ENCODE results near the gene MACF1. TPM values are rescaled to one million over a fixed set of nuclear protein-coding genes. Genes with fewer than 3 reads are reported as not detected.
A peak's percentile ranks its signal among the peaks of the same experiment; 100 is the strongest.

The MACF1 gene
- total RNA-seq, 1 experiment from 2014 or later: 190 TPM

DNA sequence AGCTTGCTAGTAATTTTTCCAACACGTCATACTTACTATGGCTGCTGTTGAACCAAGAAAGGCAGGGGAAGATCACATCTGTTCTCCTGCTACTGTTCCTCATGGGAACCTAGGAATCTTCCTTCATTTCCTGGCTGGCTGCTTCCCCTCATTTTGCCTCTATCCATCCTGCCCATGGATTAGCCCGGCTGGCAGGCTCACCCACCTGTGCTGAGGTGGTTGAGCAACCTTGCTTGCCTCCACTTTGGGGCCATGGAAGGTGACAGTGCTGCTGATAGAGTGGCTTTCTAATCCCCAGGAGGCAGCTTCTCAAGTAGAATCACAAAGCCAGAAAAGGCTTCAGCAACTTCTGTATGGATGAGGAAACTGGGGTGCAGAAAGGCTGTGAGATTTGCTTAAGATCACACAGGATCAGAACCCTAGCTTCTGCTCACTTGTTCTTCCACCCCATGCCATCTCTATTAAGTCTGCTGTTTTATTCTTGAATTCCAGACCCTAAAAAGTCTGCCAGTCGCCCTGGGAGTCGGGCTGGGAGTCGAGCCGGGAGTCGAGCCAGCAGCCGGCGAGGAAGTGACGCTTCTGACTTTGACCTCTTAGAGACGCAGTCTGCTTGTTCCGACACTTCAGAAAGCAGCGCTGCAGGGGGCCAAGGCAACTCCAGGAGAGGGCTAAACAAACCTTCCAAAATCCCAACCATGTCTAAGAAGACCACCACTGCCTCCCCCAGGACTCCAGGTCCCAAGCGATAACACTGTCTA lies 280.7 kb downstream of the MACF1 start:
- Histone ChIP-seq H3K14ac (ENCODE audit: insufficient read depth, low read length) (no peak overlapping the region), H4K5ac (ENCODE audit: insufficient read length, low read depth, low read length) (no peak overlapping the region)

More for the DNA sequence above, 280.7 kb downstream of the MACF1 start:
- H3K56ac ChIP-seq (ENCODE audit: insufficient read length, low read depth, low read length): no peak overlapping the region
- no peak overlapping the region for H2AK5ac ChIP-seq (ENCODE audit: insufficient read length, low read length)
- no peaks in the 10 kb centered on the region for H3K79me2 ChIP-seq (ENCODE audit: insufficient read depth, low read length)
- H3K79me1 ChIP-seq (ENCODE audit: insufficient read depth, low read depth, low read length, poor library complexity, severe bottlenecking): no peaks in the 10 kb centered on the region
- WGBS (ENCODE audit: extremely low coverage, insufficient read length, low lambda C conversion rate): no CpG with 5 or more reads among the region's 14 CpGs
- H3K4me1 Mint-ChIP-seq: peaks cover under 1% of the 10 kb centered on the region in 2 experiments; a peak in 3 of 4 replicates
- H3K36me3 Mint-ChIP-seq (ENCODE audit: insufficient read depth in 1 of 3, low read depth in 3 of 3): peaks cover 31 to 63% (median 53%) of the 10 kb centered on the region in 3 experiments; a peak in 6 of 7 replicates
- no peak overlapping the region for H4K8ac ChIP-seq (replicated peaks; ENCODE audit: insufficient read length, low read depth, low read length)
- H3K4me1 ChIP-seq (ENCODE audit: insufficient read depth, low read length): no peaks in the 10 kb centered on the region
- H3K4me2 ChIP-seq (ENCODE audit: insufficient read depth, insufficient read length, low read length): no peak overlapping the region
- H2BK120ac ChIP-seq (ENCODE audit: low read depth, low read length, poor library complexity, severe bottlenecking): no peak overlapping the region
- H3K18ac ChIP-seq (ENCODE audit: insufficient read length, low read depth, low read length): no peak overlapping the region
- peak overlapping the region in 1 of 3 experiments; percentile 75; a peak in 1 of 7 replicates for H3K27ac Mint-ChIP-seq
- peaks cover under 1% of the 10 kb centered on the region; the same call in 1 of the 2 replicates for H3K27me3 ChIP-seq (ENCODE audit: insufficient read depth, low read length)
- H3K23ac ChIP-seq (ENCODE audit: insufficient read length, low read depth, low read length): no peak overlapping the region
- no peak overlapping the region for H3K9ac ChIP-seq (ENCODE audit: extremely low read depth, insufficient read length, low read length)
- H2BK12ac ChIP-seq (ENCODE audit: insufficient read length, low read depth, low read length): no peak overlapping the region
- no peaks in the 10 kb centered on the region for H3K9me3 ChIP-seq (ENCODE audit: control insufficient read depth, low read depth, low read length)
- H3K23me2 ChIP-seq (ENCODE audit: insufficient read length, low read depth, low read length, poor library complexity, severe bottlenecking): peaks cover under 1% of the 10 kb centered on the region
- no peak for DNase-seq
- H2BK20ac ChIP-seq (ENCODE audit: low read depth, low read length, poor library complexity, severe bottlenecking): no peak overlapping the region
- no peak overlapping the region for H3K4ac ChIP-seq (ENCODE audit: low read depth, low read length)
- no peak overlapping the region for H2BK15ac ChIP-seq (ENCODE audit: low read depth, low read length)
- no peak overlapping the region for H2BK5ac ChIP-seq (ENCODE audit: insufficient read length, low read length)
- H4K20me1 ChIP-seq (ENCODE audit: control insufficient read depth, insufficient read depth, insufficient read length): no peaks in the 10 kb centered on the region
- no peaks in the 10 kb centered on the region for H3K9me3 Mint-ChIP-seq
- TF ChIP-seq, protein P1, sequence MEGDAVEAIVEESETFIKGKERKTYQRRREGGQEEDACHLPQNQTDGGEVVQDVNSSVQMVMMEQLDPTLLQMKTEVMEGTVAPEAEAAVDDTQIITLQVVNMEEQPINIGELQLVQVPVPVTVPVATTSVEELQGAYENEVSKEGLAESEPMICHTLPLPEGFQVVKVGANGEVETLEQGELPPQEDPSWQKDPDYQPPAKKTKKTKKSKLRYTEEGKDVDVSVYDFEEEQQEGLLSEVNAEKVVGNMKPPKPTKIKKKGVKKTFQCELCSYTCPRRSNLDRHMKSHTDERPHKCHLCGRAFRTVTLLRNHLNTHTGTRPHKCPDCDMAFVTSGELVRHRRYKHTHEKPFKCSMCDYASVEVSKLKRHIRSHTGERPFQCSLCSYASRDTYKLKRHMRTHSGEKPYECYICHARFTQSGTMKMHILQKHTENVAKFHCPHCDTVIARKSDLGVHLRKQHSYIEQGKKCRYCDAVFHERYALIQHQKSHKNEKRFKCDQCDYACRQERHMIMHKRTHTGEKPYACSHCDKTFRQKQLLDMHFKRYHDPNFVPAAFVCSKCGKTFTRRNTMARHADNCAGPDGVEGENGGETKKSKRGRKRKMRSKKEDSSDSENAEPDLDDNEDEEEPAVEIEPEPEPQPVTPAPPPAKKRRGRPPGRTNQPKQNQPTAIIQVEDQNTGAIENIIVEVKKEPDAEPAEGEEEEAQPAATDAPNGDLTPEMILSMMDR (conservative IDR thresholded peaks at IDR 0.05): no peak
- peaks cover 14% of the 10 kb centered on the region for H3K27me3 Mint-ChIP-seq (ENCODE audit: low read depth)
- H3K4me3 Mint-ChIP-seq: no peak overlapping the region
- no peak overlapping the region for H3K27ac ChIP-seq (ENCODE audit: insufficient read length, low read depth, low read length)
- no peak overlapping the region for H2AFZ ChIP-seq (ENCODE audit: low read length)
- H3T11ph ChIP-seq (ENCODE audit: low read length): no peak overlapping the region
- no peak overlapping the region for H4K91ac ChIP-seq (ENCODE audit: insufficient read length, low read depth, low read length)
